Loucy (cell line): ENCODE measurements around the gene PDX1.

Experiments used
- H2AFZ ChIP-seq: fragments of 200-600 bp; sonication (generic); 2 replicates; pipeline ENCODE4 v1.6.0; 2016; ENCODE audit warnings: antibody characterized with exemption, mild to moderate bottlenecking, low read length, moderate library complexity
- H3F3A ChIP-seq: fragments of 200-600 bp; 2 replicates; pipeline ENCODE4 v1.6.0; 2016; ENCODE audit warnings: antibody characterized with exemption, low read depth, mild to moderate bottlenecking
- H3K27me3 ChIP-seq: fragments of 200-600 bp; sonication (generic); 2 replicates; pipeline ENCODE4 v1.6.1; 2014; ENCODE audit warnings: low read length, mild to moderate bottlenecking; ENCODE audit not compliant: insufficient read depth, poor library complexity, severe bottlenecking
- H3K36me3 ChIP-seq: fragments of 200-600 bp; sonication (generic); 2 replicates; pipeline ENCODE4 v1.6.1; 2016; ENCODE audit warnings: low read length; ENCODE audit not compliant: insufficient read depth
- H3K4me1 ChIP-seq: fragments of 200-600 bp; sonication (generic); 2 replicates; pipeline ENCODE4 v1.5.1; 2014; ENCODE audit warnings: low read length, mild to moderate bottlenecking; ENCODE audit not compliant: insufficient read depth, poor library complexity, severe bottlenecking
- H3K4me2 ChIP-seq: fragments of 200-600 bp; sonication (generic); 2 replicates; pipeline ENCODE4 v1.6.0; 2014; ENCODE audit warnings: antibody characterized with exemption, low read length, low read depth, mild to moderate bottlenecking; ENCODE audit not compliant: poor library complexity, severe bottlenecking
- H3K4me3 ChIP-seq: fragments of 200-600 bp; sonication (generic); 2 replicates; pipeline ENCODE4 v1.5.1; 2014; ENCODE audit warnings: low read length, mild to moderate bottlenecking, mixed read lengths; ENCODE audit not compliant: poor library complexity, severe bottlenecking
- H3K79me2 ChIP-seq: fragments of 200-600 bp; sonication (generic); 2 replicates; pipeline ENCODE4 v1.6.1; 2014; ENCODE audit warnings: low read length; ENCODE audit not compliant: insufficient read depth
- H3K9ac ChIP-seq: fragments of 200-600 bp; sonication (generic); 2 replicates; pipeline ENCODE4 v1.6.0; 2014; ENCODE audit warnings: mild to moderate bottlenecking, low read depth, low read length, moderate library complexity; ENCODE audit not compliant: poor library complexity, severe bottlenecking
- H3K9me2 ChIP-seq: fragments of 200-600 bp; sonication (generic); replicated peaks from 2 replicates; pipeline ENCODE4 v1.6.1; 2016; ENCODE audit warnings: low read depth, low read length, mixed read lengths
- H3K9me3 ChIP-seq: fragments of 200-600 bp; sonication (generic); 2 replicates; pipeline ENCODE4 v1.6.1; 2014; ENCODE audit warnings: mild to moderate bottlenecking, antibody characterized with exemption, low read length, low read depth; ENCODE audit not compliant: insufficient read depth
- H4K20me1 ChIP-seq: fragments of 200-600 bp; sonication (generic); 2 replicates; pipeline ENCODE4 v1.6.0; 2014; ENCODE audit warnings: antibody characterized with exemption, low read length, mild to moderate bottlenecking; ENCODE audit not compliant: insufficient read depth, poor library complexity, severe bottlenecking
- TF ChIP-seq, protein P1 (sequence below): fragments of 200-600 bp; sonication (generic); conservative IDR thresholded peaks from 2 replicates; pipeline ENCODE4 v1.5.1; 2014; ENCODE audit warnings: mild to moderate bottlenecking, antibody characterized with exemption, low read length

The PDX1 gene

DNA sequence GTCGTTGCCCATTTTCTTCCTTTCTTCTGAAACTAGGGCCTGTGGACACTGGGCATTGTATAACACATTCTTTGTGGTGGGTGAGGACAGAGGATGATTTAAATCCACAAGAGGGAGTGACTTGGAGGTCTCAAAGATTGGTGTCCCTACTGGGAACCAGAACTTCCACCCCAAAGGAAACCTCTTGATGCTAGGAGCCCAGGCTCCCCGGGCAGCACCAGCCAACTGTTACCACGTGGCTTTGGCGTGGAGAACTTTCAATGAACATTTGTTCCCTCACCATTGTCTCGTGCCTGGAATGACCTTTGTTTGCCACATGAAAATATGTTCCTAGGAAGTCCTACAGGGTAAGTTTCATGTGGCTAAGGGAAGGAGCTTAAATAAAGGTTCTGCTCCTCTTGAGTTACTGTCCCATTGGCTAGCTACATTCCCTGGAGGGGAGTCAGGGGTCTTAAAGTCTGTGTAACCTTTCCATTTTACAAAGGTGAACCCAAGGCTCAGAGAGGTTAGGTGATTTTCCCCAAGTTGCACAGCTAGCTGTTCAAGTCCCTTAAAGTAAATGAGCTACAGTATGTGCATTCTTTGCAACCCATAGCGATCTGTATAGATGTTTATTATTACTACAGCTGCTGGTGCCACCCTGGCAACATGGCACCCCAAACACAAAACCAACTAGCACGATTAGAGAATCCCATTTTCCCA is 54.3 kb downstream of the PDX1 start:
- Histone ChIP-seq H3K4me3 (no peak overlapping the region), H3F3A (no peaks in the 10 kb centered on the region), H2AFZ (no peak overlapping the region), H3K9me2 (no peaks in the 10 kb centered on the region), H3K9me3 (no peaks in the 10 kb centered on the region), H3K4me2 (no peak overlapping the region), H4K20me1 (no peaks in the 10 kb centered on the region), H3K9ac (no peak overlapping the region), H3K4me1 (no peaks in the 10 kb centered on the region), H3K27me3 (no peaks in the 10 kb centered on the region), H3K79me2 (no peaks in the 10 kb centered on the region), H3K36me3 (no peaks in the 10 kb centered on the region)
- TF ChIP-seq, protein P1, sequence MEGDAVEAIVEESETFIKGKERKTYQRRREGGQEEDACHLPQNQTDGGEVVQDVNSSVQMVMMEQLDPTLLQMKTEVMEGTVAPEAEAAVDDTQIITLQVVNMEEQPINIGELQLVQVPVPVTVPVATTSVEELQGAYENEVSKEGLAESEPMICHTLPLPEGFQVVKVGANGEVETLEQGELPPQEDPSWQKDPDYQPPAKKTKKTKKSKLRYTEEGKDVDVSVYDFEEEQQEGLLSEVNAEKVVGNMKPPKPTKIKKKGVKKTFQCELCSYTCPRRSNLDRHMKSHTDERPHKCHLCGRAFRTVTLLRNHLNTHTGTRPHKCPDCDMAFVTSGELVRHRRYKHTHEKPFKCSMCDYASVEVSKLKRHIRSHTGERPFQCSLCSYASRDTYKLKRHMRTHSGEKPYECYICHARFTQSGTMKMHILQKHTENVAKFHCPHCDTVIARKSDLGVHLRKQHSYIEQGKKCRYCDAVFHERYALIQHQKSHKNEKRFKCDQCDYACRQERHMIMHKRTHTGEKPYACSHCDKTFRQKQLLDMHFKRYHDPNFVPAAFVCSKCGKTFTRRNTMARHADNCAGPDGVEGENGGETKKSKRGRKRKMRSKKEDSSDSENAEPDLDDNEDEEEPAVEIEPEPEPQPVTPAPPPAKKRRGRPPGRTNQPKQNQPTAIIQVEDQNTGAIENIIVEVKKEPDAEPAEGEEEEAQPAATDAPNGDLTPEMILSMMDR: no peak
